IPS-15b (cell line): ENCODE results near the gene RBM19.

ENCODE experiments used
- H3K27me3 ChIP-seq: one replicate; pipeline ENCODE4 v1.6.1; 2013; ENCODE audit warnings: low read length; ENCODE audit not compliant: control insufficient read depth, insufficient read depth
- H3K36me3 ChIP-seq: one replicate; pipeline ENCODE4 v1.6.1; 2013; ENCODE audit warnings: low read length; ENCODE audit not compliant: control insufficient read depth, insufficient read depth
- H3K4me1 ChIP-seq: one replicate; pipeline ENCODE4 v1.6.1; 2013; ENCODE audit warnings: mild to moderate bottlenecking, low read length; ENCODE audit not compliant: control insufficient read depth, insufficient read depth
- H3K4me3 ChIP-seq: one replicate; pipeline ENCODE4 v1.5.1; 2013; ENCODE audit warnings: low read depth, low read length
- H3K9ac ChIP-seq: one replicate; pipeline ENCODE4 v1.6.1; 2013; ENCODE audit warnings: low read depth, mild to moderate bottlenecking, low read length
- H3K9me3 ChIP-seq: one replicate; pipeline ENCODE4 v1.6.1; 2013; ENCODE audit warnings: mild to moderate bottlenecking, low read length; ENCODE audit not compliant: control insufficient read depth, insufficient read depth

Gene RBM19

GRCh38 chr12:113840401-113841042, 125.6 kb downstream of the RBM19 start:
- H3K9ac ChIP-seq = no peak overlapping the region

GRCh38 chr12:113838896-113839295, 127.2 kb downstream of the RBM19 start:
- H3K9me3 ChIP-seq = no peaks in the 10 kb centered on the region
- H3K36me3 ChIP-seq = peaks cover 8% of the 10 kb centered on the region
- H3K4me3 ChIP-seq = no peak overlapping the region
- no peak overlapping the region for H3K9ac ChIP-seq
- no peaks in the 10 kb centered on the region for H3K4me1 ChIP-seq
- no peaks in the 10 kb centered on the region for H3K27me3 ChIP-seq

More at GRCh38 chr12:113840401-113841042, 125.6 kb downstream of the RBM19 start:
- H3K4me3 ChIP-seq = no peak overlapping the region
- H3K4me1 ChIP-seq = no peaks in the 10 kb centered on the region
- H3K36me3 ChIP-seq = peaks cover 14% of the 10 kb centered on the region
- H3K27me3 ChIP-seq = no peaks in the 10 kb centered on the region
- H3K9me3 ChIP-seq = no peaks in the 10 kb centered on the region

GRCh38 chr12:113837528-113838296, 128.4 kb downstream of the RBM19 start:
- peaks cover 5% of the 10 kb centered on the region for H3K36me3 ChIP-seq
- no peak overlapping the region for H3K9ac ChIP-seq
- H3K27me3 ChIP-seq = no peaks in the 10 kb centered on the region
- no peaks in the 10 kb centered on the region for H3K9me3 ChIP-seq
- no peaks in the 10 kb centered on the region for H3K4me1 ChIP-seq
- no peak overlapping the region for H3K4me3 ChIP-seq

GRCh38 chr12:113837084-113837483, 129.0 kb downstream of the RBM19 start:
- no peaks in the 10 kb centered on the region for H3K4me1 ChIP-seq
- H3K36me3 ChIP-seq = peaks cover 3% of the 10 kb centered on the region
- no peak overlapping the region for H3K4me3 ChIP-seq
- H3K27me3 ChIP-seq = no peaks in the 10 kb centered on the region
- no peak overlapping the region for H3K9ac ChIP-seq
- no peaks in the 10 kb centered on the region for H3K9me3 ChIP-seq

- no peaks in the 10 kb centered on the region for H3K27me3 ChIP-seq
These were observed 130.2 kb downstream of the RBM19 start for GRCh38 chr12:113835896-113836295.

GRCh38 chr12:113835433-113835832, 130.7 kb downstream of the RBM19 start:
- Histone ChIP-seq H3K4me3 (no peak overlapping the region), H3K9me3 (no peaks in the 10 kb centered on the region), H3K9ac (no peak overlapping the region), H3K27me3 (no peaks in the 10 kb centered on the region), H3K36me3 (peaks cover 3% of the 10 kb centered on the region), H3K4me1 (no peaks in the 10 kb centered on the region)

More at GRCh38 chr12:113835896-113836295, 130.2 kb downstream of the RBM19 start:
- no peaks in the 10 kb centered on the region for H3K9me3 ChIP-seq
- H3K36me3 ChIP-seq = peaks cover 3% of the 10 kb centered on the region
- no peak overlapping the region for H3K9ac ChIP-seq
- H3K4me1 ChIP-seq = no peaks in the 10 kb centered on the region
- H3K4me3 ChIP-seq = no peak overlapping the region

GRCh38 chr12:113833422-113833821, 132.7 kb downstream of the RBM19 start:
- no peak overlapping the region for H3K4me3 ChIP-seq
- H3K9me3 ChIP-seq = no peaks in the 10 kb centered on the region
- no peaks in the 10 kb centered on the region for H3K27me3 ChIP-seq
- no peaks in the 10 kb centered on the region for H3K36me3 ChIP-seq
- no peak overlapping the region for H3K9ac ChIP-seq
- no peaks in the 10 kb centered on the region for H3K4me1 ChIP-seq

- no peaks in the 10 kb centered on the region for H3K27me3 ChIP-seq
- no peaks in the 10 kb centered on the region for H3K9me3 ChIP-seq
- H3K36me3 ChIP-seq = no peaks in the 10 kb centered on the region
- no peaks in the 10 kb centered on the region for H3K4me1 ChIP-seq
- H3K9ac ChIP-seq = no peak overlapping the region
- H3K4me3 ChIP-seq = no peak overlapping the region
These were observed 134.6 kb downstream of the RBM19 start for GRCh38 chr12:113831476-113831875.

GRCh38 chr12:113831016-113831415, 135.1 kb downstream of the RBM19 start:
- Histone ChIP-seq H3K27me3 (no peaks in the 10 kb centered on the region), H3K4me1 (no peaks in the 10 kb centered on the region), H3K4me3 (no peak overlapping the region), H3K9me3 (no peaks in the 10 kb centered on the region), H3K9ac (no peak overlapping the region), H3K36me3 (no peaks in the 10 kb centered on the region)

GRCh38 chr12:113829212-113829611, 136.9 kb downstream of the RBM19 start:
- Histone ChIP-seq H3K36me3 (no peaks in the 10 kb centered on the region), H3K9ac (no peak overlapping the region), H3K27me3 (no peaks in the 10 kb centered on the region), H3K4me3 (no peak overlapping the region), H3K4me1 (no peaks in the 10 kb centered on the region), H3K9me3 (no peaks in the 10 kb centered on the region)

- Histone ChIP-seq H3K4me3 (no peak overlapping the region), H3K9ac (no peak overlapping the region), H3K27me3 (no peaks in the 10 kb centered on the region), H3K36me3 (no peaks in the 10 kb centered on the region), H3K9me3 (no peaks in the 10 kb centered on the region), H3K4me1 (no peaks in the 10 kb centered on the region)
These were observed 138.5 kb downstream of the RBM19 start for GRCh38 chr12:113827539-113828114.
